Activated CD8-positive, alpha-beta memory T cell treated with anti-CD3 and anti-CD28 coated beads for 4 hours (primary cell): ENCODE data around the gene CFAP57.

Source experiments
- DNase-seq, 2 donors: peaks; one replicate each; pipeline ENCODE4 v3.0.0-alpha.2; 2020; ENCODE audit warnings: low read depth in 2 of 2

Gene CFAP57

DNA sequence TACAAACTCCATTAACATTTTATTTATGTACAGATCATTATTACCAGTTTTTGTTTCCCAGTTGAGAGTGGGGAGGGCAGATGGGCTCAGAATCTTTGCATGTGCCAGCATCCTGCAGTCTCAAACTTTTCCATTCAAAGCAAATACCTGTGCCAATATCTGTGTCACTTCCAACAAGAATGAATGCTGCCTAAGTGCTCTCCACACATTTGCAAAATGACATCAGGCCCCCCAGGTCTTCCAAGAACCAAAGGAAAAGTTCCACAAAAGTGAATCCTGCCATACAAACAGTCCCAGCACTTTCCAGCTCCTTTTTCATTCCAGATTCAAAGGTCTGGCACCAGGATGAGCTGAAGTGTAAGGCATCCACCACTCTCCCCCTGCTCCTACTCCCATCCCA is 127.0 kb downstream of the CFAP57 start:
- DNase-seq = no peak

DNA sequence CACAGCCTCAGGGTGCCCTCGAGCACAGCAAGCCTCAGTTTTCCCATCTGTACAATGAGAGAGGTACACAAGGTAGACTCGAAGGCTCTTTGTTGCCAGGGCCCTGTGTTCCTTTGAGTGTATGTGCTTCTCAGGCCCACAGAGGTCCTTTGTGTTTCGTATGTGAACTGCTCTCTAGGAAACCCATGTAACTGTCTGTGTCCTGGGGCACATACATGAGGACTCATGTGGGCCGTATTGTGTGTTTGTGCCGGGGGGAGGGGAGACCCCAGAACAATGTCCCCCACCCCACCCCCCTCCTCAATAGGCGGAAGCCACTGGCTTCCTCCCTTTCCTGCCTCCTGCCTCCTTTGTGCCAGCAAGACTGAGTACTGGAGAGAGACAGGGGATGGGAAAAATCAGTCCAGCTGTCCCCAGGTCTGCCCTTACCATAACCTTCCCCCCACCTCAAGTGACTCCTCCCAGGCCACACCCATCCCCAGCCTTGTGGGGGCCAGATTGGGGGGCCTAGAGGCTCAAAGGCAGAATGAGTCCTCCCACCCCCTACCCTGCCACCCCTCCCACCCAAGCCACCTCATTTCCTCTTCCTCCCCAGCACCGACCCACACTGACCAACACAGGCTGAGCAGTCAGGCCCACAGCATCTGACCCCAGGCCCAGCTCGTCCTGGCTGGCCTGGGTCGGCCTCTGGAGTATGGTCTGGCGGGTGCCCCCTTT is 128.4 kb downstream of the CFAP57 start, which contains the start of gene TIE1:
Gene TIE1 (plus strand): TSS at position 605 of the 717 bp plus-strand sequence. CDS start 90 bp downstream, at position 695.
- DNase-seq = no peak

DNA sequence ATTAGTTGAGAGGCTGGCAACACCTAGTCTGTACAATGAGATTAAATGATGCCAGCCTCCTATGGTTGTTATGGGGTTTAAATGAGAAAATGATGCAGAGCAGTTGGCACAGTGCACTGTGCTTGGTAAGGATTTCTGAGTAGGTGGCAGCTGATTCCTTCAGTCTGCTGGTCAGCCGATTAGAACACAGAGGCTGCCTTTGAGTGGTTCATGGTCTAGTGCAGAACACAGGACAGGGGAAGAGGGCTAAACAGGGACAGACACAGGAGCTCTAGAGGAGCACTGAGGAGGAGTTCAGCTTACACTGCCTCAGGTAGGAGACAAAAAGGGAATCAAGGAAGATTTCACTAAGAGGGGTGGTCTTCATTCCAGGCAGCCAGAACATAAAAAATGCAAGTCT is 130.1 kb downstream of the CFAP57 start:
- DNase-seq = no peak

DNA sequence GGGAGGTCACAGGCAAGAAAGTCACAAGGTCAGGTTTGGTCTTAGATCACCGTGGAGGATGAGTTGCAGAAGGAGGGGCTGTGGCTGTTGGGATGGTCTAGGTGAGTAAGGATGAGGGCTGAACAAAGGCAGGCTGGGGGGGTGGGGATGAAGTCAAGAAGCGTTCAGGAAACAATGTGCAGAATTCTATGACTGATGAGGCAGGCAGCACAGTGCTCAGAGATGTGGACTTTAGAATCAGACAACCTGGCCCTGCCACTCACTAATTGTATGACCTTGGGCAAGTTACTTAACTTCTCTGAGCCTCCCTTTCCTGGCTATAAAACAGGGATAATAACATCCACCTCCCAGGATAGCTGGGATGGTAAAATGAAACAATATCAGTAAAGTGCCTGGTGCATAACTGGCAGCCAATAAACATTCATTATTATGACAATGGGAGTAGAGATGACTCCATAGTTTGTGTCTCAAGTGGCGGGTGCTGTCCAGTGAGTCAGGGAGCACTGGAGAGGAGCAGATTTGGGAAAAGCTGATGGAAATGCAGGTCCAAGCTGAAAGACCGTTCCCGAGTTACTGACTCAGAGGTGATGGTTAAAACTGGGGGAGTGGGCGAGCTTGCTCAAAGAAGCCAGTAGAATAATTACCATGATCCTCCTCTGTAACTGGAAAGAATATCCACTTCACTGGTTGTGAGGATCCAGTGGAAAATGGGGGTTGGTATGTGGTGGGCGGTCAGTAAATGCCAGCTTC is 130.8 kb downstream of the CFAP57 start:
- DNase-seq = no peak

DNA sequence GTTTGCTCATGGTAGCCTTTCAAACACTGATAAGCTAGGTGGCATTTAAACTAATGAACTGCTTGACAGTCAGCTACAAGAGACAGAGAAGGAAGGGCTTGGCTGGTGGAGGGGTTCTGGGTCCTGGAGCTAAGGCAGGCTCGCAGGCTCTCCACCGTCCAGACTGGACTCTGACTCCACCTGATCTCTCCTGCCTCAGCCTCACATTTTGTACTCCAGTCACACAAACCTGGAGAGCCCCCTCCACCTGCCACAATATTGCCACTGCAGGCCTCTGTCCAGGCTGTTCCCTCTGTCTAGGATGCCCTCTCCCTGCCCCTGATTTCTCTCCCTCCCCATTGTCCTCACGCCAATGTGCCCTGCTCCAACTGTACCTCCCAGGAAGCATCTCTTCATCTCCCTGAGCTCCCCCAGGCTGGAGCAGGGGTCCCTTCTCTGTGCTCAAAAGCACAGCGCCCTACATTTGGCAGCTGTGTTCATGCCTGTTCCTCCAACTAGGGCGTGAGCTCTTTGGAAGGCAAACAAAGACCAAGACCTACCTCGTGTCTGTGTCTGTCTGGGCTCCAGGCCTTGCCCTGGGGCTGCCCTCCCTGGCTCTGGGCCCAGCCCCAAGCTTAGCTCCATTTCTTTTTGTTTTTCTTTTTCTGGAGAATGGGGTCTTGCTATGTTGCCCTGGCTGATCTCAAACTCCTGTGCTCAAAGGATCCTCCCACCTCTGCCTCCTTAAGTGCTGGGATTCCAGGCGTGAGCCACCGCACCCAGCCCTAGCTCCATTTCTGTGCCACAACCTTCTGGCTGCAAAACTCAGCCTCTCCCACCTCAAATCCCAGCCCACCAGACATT is 131.6 kb downstream of the CFAP57 start:
- DNase-seq = no peak
